Measurements from ENCODE around the gene UNK.
A peak's percentile ranks its signal among the peaks of the same experiment; 100 is the strongest.

The UNK gene

DNA sequence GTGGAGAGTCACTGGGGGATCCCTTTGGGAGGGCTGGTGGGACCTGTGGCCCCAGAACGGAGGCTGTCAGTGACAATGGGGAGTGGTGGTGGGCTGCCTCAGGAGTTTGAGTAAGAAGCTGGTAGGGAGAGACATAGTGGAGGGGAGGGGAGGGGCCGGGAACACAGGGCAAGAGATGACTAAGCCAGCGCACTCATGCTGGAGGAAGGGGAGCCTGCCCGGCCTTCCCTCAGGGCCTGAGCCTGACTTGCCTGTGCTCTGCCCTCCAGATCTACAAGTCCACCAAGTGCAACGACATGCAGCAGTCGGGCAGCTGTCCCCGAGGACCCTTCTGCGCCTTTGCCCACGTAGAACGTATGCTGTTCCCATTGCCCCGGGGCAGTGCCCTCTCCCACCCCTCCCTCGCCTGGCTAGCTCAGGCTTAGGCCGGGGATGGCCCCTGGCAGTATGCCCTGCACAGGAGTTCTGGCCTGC, 30.3 kb downstream of the UNK start:
- DNase-seq (ENCODE audit: low spot score in 2 of 2): no peak
- H3K27me3 Mint-ChIP-seq: no peaks in the 10 kb centered on the region
- no peaks in the 10 kb centered on the region for H3K9me3 Mint-ChIP-seq
- no peak for ATAC-seq (replicated peaks; ENCODE audit: extremely low read depth, poor library complexity, severe bottlenecking)
- H3K27ac Mint-ChIP-seq (ENCODE audit: low read depth): no peak overlapping the region
- peaks cover 4% of the 10 kb centered on the region for H3K4me1 Mint-ChIP-seq
- peaks cover 17% of the 10 kb centered on the region for H3K36me3 Mint-ChIP-seq (ENCODE audit: insufficient read depth)
- no peak overlapping the region for H3K4me3 Mint-ChIP-seq

DNA sequence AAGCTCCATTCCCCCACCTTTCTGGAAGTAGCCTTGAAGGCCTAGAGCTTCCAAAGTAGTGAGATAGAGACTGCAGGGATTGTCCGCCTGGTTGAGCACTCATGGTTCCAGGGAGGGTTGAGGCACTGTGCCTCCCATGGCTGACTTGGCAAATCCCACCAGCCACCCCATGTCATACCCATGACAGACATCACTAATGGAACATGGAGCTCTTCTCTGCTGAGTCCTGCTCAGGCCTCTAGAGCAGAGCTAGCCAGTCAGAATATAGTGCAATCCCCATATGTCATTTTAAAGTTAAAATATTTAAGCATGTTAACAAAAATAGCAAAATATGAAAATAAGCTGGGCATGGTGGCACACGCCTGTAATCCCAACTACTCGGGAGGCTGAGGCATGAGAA, 30.8 kb downstream of the UNK start:
- DNase-seq (ENCODE audit: low spot score in 2 of 2): no peak
- Mint-ChIP-seq H3K9me3 (no peaks in the 10 kb centered on the region), H3K4me3 (no peak overlapping the region), H3K4me1 (peaks cover 4% of the 10 kb centered on the region), H3K36me3 (ENCODE audit: insufficient read depth) (peaks cover 17% of the 10 kb centered on the region), H3K27ac (ENCODE audit: low read depth) (no peak overlapping the region), H3K27me3 (no peaks in the 10 kb centered on the region)
- no peak for ATAC-seq (replicated peaks; ENCODE audit: extremely low read depth, poor library complexity, severe bottlenecking)

DNA sequence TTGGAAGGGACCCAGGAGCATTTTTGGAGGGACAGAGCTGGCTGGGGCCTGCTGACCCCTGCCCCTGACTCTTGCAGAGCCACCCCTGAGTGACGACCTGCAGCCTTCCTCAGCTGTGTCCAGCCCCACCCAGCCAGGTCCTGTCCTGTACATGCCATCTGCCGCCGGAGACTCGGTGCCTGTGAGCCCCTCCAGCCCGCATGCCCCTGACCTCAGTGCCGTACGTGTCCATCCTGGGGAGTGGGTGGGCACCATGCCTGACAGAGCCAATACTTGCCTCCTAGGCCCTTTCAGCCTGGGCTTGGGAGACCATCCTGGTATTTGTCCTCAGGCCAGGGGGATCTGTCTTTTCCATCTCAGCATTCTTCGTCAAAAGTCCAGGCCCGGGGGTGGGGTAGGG, 32.1 kb downstream of the UNK start:
- DNase-seq (ENCODE audit: low spot score in 2 of 2): no peak
- no peak overlapping the region for H3K27ac Mint-ChIP-seq (ENCODE audit: low read depth)

DNA sequence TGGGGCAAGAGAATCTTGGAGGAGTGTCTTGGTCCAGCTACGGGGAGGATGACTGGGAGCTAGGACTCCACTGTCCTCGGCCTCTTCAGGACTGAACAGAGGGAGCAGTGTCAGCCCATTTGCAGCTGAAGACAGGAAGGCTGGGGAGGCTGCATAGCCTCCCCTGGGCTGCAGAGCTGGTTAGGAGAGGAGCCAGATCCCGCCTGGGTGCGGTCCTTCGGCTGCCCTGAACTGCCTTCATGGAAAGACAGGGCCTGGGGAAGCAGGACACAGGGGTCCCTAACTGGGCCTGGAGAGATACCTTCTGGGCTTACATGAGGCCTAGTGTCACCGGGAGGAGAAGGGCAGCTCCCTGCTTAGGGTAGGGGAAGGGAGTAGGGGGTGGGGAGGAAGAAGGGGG, 33.0 kb downstream of the UNK start:
- Mint-ChIP-seq H3K36me3 (ENCODE audit: insufficient read depth) (peaks cover 26% of the 10 kb centered on the region), H3K9me3 (no peaks in the 10 kb centered on the region), H3K27ac (ENCODE audit: low read depth) (no peak overlapping the region), H3K4me3 (no peak overlapping the region), H3K27me3 (no peaks in the 10 kb centered on the region), H3K4me1 (peaks cover 18% of the 10 kb centered on the region)
- ATAC-seq (replicated peaks; ENCODE audit: extremely low read depth, poor library complexity, severe bottlenecking) (no peak), DNase-seq (ENCODE audit: low spot score in 2 of 2) (no peak)

More for the DNA sequence above, 32.1 kb downstream of the UNK start:
- H3K27me3 Mint-ChIP-seq: no peaks in the 10 kb centered on the region
- H3K9me3 Mint-ChIP-seq: no peaks in the 10 kb centered on the region
- no peak for ATAC-seq (replicated peaks; ENCODE audit: extremely low read depth, poor library complexity, severe bottlenecking)
- no peak overlapping the region for H3K4me3 Mint-ChIP-seq
- H3K36me3 Mint-ChIP-seq (ENCODE audit: insufficient read depth): peaks cover 23% of the 10 kb centered on the region
- H3K4me1 Mint-ChIP-seq: peaks cover 12% of the 10 kb centered on the region

DNA sequence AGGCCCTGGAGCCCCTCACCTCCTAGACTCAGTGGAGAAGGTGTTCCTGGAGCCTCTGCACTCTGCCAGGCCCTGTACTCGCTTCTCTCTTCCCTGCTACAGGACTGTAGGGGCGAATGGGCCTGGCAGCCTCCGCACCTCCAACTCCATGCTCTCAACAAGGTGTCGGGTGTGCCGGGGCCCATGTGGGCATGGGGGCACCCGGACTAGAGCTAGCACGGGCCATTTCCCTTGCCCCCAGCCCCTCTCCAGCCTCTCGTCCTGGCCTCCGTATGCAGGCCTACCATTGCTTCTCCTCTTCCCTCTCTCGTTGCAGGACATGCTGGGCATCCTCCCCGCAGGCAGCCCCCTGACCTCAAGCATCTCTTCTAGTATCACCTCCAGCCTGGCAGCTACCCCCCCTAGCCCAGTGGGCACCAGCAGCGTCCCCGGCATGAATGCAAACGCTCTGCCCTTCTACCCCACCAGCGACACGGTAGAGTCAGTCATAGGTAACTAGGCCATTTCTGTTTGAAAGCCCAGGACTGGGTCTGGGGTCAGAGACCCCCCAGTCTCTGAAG, 33.8 kb downstream of the UNK start:
- H3K4me1 Mint-ChIP-seq: peaks cover 18% of the 10 kb centered on the region
- H3K27ac Mint-ChIP-seq (ENCODE audit: low read depth): peak overlapping the region; percentile 95
- H3K9me3 Mint-ChIP-seq: no peaks in the 10 kb centered on the region
- ATAC-seq (replicated peaks; ENCODE audit: extremely low read depth, poor library complexity, severe bottlenecking): no peak
- H3K36me3 Mint-ChIP-seq (ENCODE audit: insufficient read depth): peaks cover 23% of the 10 kb centered on the region
- no peaks in the 10 kb centered on the region for H3K27me3 Mint-ChIP-seq
- DNase-seq (ENCODE audit: low spot score in 2 of 2): no peak
- no peak overlapping the region for H3K4me3 Mint-ChIP-seq

DNA sequence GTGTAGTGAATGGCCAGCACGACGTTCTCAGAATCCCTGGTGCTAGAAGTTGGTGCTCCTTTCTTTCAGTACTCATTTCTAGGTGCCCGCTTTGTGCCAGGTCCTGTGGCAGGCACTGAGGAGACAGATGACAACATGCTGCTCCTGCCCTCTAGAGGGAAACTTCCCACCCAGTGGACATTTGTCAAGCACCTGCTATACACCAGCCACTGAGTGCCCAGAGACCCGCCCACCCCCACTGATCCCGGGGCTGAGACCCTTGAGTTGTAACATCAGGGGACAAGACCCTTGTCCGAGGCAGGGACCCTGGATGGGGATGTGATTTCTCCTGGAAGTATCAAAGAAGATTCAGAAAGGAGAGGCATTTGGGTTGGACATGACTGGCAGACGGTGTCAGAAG, 34.5 kb downstream of the UNK start:
- no peak overlapping the region for H3K4me3 Mint-ChIP-seq
- no peaks in the 10 kb centered on the region for H3K9me3 Mint-ChIP-seq
- ATAC-seq (replicated peaks; ENCODE audit: extremely low read depth, poor library complexity, severe bottlenecking): no peak
- H3K27me3 Mint-ChIP-seq: no peaks in the 10 kb centered on the region
- DNase-seq (ENCODE audit: low spot score in 2 of 2): no peak
- H3K27ac Mint-ChIP-seq (ENCODE audit: low read depth): no peak overlapping the region
- H3K36me3 Mint-ChIP-seq (ENCODE audit: insufficient read depth): peaks cover 19% of the 10 kb centered on the region
- H3K4me1 Mint-ChIP-seq: peaks cover 18% of the 10 kb centered on the region

DNA sequence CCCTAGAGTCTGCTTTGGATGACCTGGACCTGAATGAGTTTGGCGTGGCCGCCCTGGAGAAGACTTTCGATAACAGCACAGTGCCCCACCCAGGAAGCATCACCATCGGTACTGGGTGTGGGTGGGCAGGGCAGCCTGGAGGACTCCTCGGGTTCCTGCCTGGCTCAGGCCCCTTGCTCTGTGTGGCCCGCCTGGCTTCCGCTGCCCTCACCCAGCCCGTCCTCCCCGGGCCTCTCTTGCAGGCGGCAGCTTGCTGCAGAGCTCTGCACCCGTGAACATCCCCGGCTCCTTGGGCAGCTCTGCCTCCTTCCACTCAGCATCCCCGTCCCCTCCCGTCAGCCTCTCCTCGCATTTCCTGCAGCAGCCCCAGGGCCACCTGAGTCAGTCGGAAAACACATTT, 35.1 kb downstream of the UNK start:
- H3K27me3 Mint-ChIP-seq: no peaks in the 10 kb centered on the region
- H3K36me3 Mint-ChIP-seq (ENCODE audit: insufficient read depth): peaks cover 16% of the 10 kb centered on the region
- no peaks in the 10 kb centered on the region for H3K9me3 Mint-ChIP-seq
- ATAC-seq (replicated peaks; ENCODE audit: extremely low read depth, poor library complexity, severe bottlenecking) (no peak), DNase-seq (ENCODE audit: low spot score in 2 of 2) (no peak)
- peaks cover 18% of the 10 kb centered on the region for H3K4me1 Mint-ChIP-seq
- no peak overlapping the region for H3K4me3 Mint-ChIP-seq
- peak overlapping the region; percentile 13 for H3K27ac Mint-ChIP-seq (ENCODE audit: low read depth)

DNA sequence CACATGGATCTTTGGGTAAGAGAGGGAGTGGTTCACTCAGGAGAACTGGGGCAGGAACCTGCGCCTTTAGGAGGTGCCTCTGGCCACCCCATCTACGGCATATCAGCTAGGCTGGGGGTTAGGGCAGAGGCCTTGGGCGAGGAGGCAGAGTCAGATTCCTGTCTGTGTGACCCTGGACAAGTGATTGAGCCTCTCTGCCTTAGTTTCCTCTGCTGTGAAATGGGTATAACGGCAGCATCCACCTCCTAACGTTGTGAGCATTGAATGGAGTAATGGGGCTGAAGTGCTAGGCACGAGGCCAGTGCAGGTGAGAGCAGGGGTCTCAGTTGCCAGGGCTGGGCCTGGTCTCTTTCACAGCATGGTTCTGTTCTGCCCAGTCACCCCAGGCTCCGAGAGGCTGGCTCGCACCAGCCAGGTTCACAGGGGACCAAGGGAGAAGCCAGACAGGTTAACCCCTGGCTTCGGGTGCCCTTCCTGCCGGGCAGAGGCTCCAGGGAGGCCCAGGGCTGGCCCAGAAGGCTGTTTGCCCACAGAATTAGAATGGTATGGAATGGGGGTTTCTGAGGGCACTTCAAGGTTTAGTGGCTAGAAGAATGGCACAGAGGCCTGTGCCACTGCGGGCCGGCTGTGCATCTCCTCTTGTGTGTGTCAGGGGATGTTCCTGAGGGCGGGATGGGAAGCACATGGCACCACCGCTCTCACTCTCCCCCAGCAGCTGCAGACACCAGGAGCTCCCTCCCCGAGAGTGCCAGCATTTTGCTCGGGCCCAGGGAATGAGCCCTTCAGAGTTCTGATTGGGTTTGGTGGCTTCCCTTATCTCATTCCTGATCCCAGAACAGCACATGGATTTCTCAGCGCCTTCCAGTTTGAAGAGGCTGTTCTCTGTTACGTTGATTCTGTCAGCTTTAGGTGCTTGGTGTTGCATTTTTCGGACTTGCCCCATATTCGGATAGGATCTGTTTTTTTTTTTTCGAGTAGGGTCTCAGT, 35.8 kb downstream of the UNK start:
- peak overlapping the region; percentile 80 for H3K27ac Mint-ChIP-seq (ENCODE audit: low read depth)
- DNase-seq (ENCODE audit: low spot score in 2 of 2) (no peak), ATAC-seq (replicated peaks; ENCODE audit: extremely low read depth, poor library complexity, severe bottlenecking) (no peak)
- H3K4me3 Mint-ChIP-seq: no peak overlapping the region
- H3K4me1 Mint-ChIP-seq: peaks cover 18% of the 10 kb centered on the region
- no peaks in the 10 kb centered on the region for H3K9me3 Mint-ChIP-seq
- peaks cover 16% of the 10 kb centered on the region for H3K36me3 Mint-ChIP-seq (ENCODE audit: insufficient read depth)
- no peaks in the 10 kb centered on the region for H3K27me3 Mint-ChIP-seq

DNA sequence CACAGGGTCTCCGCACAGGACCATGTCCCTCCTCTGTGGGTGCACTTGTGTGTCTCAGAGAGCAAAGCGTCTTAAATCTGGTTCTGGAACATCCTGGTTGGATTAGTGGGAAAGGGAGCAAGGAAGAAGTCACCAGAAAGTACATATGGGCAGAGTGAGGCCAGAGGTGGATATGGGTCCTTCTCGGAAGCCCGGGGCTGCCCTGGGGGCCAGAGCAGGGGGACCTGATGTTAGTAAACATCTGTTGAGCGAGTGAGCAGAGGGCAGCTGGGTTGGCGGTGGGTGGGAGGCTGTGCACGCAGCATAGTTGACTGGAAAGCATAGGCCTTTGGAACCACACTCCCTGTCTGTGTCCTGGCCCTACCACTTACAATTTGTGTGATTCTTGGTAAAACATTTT, 36.9 kb downstream of the UNK start:
- Mint-ChIP-seq H3K27ac (ENCODE audit: low read depth) (peak overlapping the region; percentile 80), H3K36me3 (ENCODE audit: insufficient read depth) (peaks cover 16% of the 10 kb centered on the region)
- ATAC-seq (replicated peaks; ENCODE audit: extremely low read depth, poor library complexity, severe bottlenecking): no peak

DNA sequence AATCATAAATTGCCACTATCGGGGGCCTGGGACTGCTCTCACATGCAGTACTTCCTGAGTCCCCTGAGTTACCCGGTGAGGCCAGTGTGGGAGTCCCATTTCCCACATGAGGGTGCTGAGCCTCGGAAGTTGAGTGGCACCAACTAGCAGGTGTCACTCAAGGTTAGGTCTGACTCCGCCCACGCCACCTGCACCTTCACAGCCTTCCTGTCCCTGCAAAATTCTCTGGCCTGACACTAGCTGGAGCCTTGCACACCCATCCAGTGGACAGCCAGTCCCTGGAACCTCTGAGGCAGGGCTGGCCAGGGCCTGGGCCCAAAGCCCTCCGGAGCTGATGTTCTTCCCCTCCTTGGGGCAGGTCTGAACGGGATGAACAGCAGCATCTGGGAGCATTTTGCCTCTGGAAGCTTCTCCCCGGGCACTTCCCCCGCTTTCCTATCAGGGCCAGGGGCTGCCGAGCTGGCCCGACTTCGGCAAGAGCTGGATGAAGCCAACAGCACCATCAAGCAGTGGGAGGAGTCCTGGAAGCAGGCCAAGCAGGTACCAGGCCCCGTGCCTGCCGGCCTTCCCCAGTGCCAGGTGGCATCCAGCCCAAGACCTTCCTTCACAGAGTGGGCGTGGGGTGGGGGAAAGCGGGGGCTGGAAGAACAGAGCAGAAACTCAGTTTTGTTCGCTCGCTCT, 37.7 kb downstream of the UNK start:
- peak overlapping the region; percentile 80 for H3K27ac Mint-ChIP-seq (ENCODE audit: low read depth)
- peaks cover 16% of the 10 kb centered on the region for H3K36me3 Mint-ChIP-seq (ENCODE audit: insufficient read depth)
- DNase-seq (ENCODE audit: low spot score in 2 of 2): no peak
- H3K4me1 Mint-ChIP-seq: peaks cover 18% of the 10 kb centered on the region
- no peaks in the 10 kb centered on the region for H3K9me3 Mint-ChIP-seq
- H3K27me3 Mint-ChIP-seq: no peaks in the 10 kb centered on the region
- peak; percentile 49 for ATAC-seq (replicated peaks; ENCODE audit: extremely low read depth, poor library complexity, severe bottlenecking)
- no peak overlapping the region for H3K4me3 Mint-ChIP-seq

More for the DNA sequence above, 36.9 kb downstream of the UNK start:
- Mint-ChIP-seq H3K27me3 (no peaks in the 10 kb centered on the region), H3K9me3 (no peaks in the 10 kb centered on the region), H3K4me1 (peaks cover 18% of the 10 kb centered on the region), H3K4me3 (no peak overlapping the region)
- DNase-seq (ENCODE audit: low spot score in 2 of 2): no peak

DNA sequence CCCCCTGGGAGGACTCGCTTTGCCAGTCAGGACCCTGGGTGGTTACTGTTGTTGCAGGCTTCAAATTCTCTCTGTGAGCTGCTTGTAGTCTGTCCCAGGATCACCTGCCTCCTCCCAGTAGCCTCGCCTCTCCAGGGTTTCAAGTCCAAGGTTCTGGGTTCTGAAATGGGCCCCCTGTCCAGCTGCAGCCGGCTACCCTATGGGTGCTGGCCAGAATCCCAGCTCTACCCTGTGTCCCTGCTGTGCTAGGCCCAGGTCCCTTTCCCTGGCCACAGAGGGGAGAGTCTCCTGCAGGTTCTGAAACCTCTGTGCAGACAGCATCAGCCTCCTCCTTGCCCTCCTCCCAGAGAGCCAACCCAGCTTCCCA, 38.2 kb downstream of the UNK start:
- DNase-seq (ENCODE audit: low spot score in 2 of 2) (no peak), ATAC-seq (replicated peaks; ENCODE audit: extremely low read depth, poor library complexity, severe bottlenecking) (no peak)
- Mint-ChIP-seq H3K36me3 (ENCODE audit: insufficient read depth) (peaks cover 14% of the 10 kb centered on the region), H3K4me1 (peaks cover 18% of the 10 kb centered on the region), H3K27me3 (no peaks in the 10 kb centered on the region), H3K27ac (ENCODE audit: low read depth) (no peak overlapping the region), H3K9me3 (no peaks in the 10 kb centered on the region), H3K4me3 (no peak overlapping the region)

DNA sequence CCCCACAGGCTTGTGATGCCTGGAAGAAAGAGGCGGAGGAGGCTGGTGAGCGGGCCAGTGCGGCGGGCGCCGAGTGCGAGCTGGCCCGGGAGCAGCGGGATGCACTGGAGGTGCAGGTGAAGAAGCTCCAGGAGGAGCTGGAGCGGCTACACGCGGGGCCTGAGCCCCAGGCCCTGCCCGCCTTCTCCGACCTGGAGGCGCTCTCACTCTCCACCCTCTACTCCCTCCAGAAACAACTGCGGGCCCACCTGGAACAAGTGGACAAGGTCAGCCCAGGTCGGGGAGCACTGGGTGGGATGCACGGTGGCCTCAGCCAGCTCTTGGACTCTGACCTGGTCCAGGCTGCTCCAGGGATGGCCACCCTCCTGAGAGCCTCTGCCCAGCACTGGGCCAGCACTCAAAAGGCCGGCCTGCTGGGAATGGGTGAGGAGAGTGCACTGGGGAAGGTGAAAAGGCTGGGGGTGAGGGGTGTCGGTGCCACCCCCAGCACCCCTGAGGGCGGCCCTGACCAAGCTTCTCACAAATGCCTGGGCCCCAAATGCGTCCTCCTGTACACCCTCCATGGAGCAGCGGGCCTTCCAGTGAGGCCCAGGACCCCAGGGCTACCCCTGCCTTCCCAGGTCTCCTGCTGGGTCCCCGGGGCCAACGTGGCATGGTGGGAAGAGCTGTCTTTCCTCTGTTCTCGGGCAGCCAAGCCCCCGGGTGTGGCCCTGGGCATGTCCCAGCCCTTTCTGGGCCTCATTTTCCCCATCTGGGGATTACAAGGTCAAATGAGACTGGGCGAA, 38.8 kb downstream of the UNK start:
- H3K9me3 Mint-ChIP-seq: no peaks in the 10 kb centered on the region
- H3K36me3 Mint-ChIP-seq (ENCODE audit: insufficient read depth): peaks cover 19% of the 10 kb centered on the region
- H3K27ac Mint-ChIP-seq (ENCODE audit: low read depth): peak overlapping the region; percentile 29
- DNase-seq (ENCODE audit: low spot score in 2 of 2) (no peak), ATAC-seq (replicated peaks; ENCODE audit: extremely low read depth, poor library complexity, severe bottlenecking) (no peak)
- no peaks in the 10 kb centered on the region for H3K27me3 Mint-ChIP-seq
- no peak overlapping the region for H3K4me3 Mint-ChIP-seq
- peaks cover 17% of the 10 kb centered on the region for H3K4me1 Mint-ChIP-seq

Data from central memory CD8-positive, alpha-beta T cell (primary cell).